HCT116 (cell line): ENCODE measurements around the gene ZBBX.

Experiments
- CTCF ChIP-seq, 3 experiments: fragments of 200-600 bp in 1 of 3; sonication (generic) in 1 of 3; IDR thresholded peaks in 2 of 3; conservative IDR thresholded peaks in 1 of 3; 2 replicates each; pipeline ENCODE4 v1.5.1; 2012 to 2017; ENCODE audit warnings: low read depth in 2 of 3, low read length in 2 of 3, antibody characterized with exemption in 1 of 3, borderline replicate concordance in 1 of 3, control low read depth in 1 of 3, mild to moderate bottlenecking in 1 of 3, mixed read lengths in 1 of 3, mixed run types in 1 of 3, moderate library complexity in 1 of 3; ENCODE audit not compliant: insufficient read depth in 1 of 3
- JUND ChIP-seq: IDR thresholded peaks from 2 replicates; pipeline ENCODE4 v1.6.1; 2012
- POLR2AphosphoS5 ChIP-seq: IDR thresholded peaks from 2 replicates; pipeline ENCODE4 v1.6.1; 2011; ENCODE audit warnings: mild to moderate bottlenecking, low read depth, low read length, moderate library complexity
- TF ChIP-seq, protein P1 (sequence below): IDR thresholded peaks from 2 replicates; pipeline ENCODE4 v1.6.1; 2012
- TF ChIP-seq, protein P2 (sequence below): IDR thresholded peaks from 2 replicates; pipeline ENCODE4 v1.6.1; 2012; ENCODE audit warnings: low read depth

DNA sequence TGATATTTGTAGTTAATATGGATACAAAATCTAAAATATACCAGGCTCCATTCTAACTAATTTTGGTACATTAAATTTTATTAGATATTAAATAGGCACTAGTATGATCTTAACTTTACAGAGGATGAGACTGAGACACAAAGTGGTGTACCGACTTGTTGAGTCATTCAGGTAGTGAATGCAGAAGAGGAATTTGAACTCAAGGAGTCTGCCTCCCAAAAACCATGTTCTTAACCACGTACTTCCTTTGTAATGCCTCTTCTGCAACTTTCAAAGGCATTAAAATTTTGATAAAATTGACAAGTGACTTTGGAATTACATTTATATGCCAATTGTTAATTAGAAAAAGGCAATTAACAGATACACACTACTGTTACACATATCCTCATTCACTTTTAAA, 61.8 kb downstream of the ZBBX start:
- TF ChIP-seq, protein P1, sequence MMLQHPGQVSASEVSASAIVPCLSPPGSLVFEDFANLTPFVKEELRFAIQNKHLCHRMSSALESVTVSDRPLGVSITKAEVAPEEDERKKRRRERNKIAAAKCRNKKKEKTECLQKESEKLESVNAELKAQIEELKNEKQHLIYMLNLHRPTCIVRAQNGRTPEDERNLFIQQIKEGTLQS, result no peak
- TF ChIP-seq, protein P2, sequence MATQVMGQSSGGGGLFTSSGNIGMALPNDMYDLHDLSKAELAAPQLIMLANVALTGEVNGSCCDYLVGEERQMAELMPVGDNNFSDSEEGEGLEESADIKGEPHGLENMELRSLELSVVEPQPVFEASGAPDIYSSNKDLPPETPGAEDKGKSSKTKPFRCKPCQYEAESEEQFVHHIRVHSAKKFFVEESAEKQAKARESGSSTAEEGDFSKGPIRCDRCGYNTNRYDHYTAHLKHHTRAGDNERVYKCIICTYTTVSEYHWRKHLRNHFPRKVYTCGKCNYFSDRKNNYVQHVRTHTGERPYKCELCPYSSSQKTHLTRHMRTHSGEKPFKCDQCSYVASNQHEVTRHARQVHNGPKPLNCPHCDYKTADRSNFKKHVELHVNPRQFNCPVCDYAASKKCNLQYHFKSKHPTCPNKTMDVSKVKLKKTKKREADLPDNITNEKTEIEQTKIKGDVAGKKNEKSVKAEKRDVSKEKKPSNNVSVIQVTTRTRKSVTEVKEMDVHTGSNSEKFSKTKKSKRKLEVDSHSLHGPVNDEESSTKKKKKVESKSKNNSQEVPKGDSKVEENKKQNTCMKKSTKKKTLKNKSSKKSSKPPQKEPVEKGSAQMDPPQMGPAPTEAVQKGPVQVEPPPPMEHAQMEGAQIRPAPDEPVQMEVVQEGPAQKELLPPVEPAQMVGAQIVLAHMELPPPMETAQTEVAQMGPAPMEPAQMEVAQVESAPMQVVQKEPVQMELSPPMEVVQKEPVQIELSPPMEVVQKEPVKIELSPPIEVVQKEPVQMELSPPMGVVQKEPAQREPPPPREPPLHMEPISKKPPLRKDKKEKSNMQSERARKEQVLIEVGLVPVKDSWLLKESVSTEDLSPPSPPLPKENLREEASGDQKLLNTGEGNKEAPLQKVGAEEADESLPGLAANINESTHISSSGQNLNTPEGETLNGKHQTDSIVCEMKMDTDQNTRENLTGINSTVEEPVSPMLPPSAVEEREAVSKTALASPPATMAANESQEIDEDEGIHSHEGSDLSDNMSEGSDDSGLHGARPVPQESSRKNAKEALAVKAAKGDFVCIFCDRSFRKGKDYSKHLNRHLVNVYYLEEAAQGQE, result no peak
- no peak for TF ChIP-seq CTCF (IDR thresholded peaks at IDR 0.05 in 2 of 3, conservative IDR thresholded peaks at IDR 0.05 in 1 of 3; ENCODE audit: borderline replicate concordance in 1 of 3, insufficient read depth in 1 of 3, low read depth in 2 of 3, low read length in 2 of 3)
- no peak for TF ChIP-seq POLR2AphosphoS5
- no peak for TF ChIP-seq JUND
